HEK293T (cell line): ENCODE data around the gene CCDC185.

ENCODE experiments used
- CTCF ChIA-PET: fragments of 350-600 bp; formaldehyde crosslinking; extraction: SDS; loops from one replicate; lab custom pipeline; 2021; ENCODE audit warnings: antibody characterized with exemption, inconsistent platforms; lab: Yijun Ruan, JAX
- POLR2A ChIA-PET: fragments of 350-600 bp; formaldehyde crosslinking; extraction: SDS; loops from one replicate; lab custom pipeline; 2020; ENCODE audit warnings: antibody characterized with exemption, inconsistent platforms; lab: Yijun Ruan, JAX
- DNase-seq: peaks from one replicate; pipeline ENCODE4 v3.0.0; 2012; ENCODE audit warnings: mixed read lengths; ENCODE audit errors: extremely low spot score
- ARNT ChIP-seq: fragments of 450-650 bp; IDR thresholded peaks from 2 replicates; pipeline ENCODE4 v1.6.1; 2017; ENCODE audit warnings: mild to moderate bottlenecking
- BHLHE40 ChIP-seq: fragments of 450-650 bp; IDR thresholded peaks from 2 replicates; pipeline ENCODE4 v1.6.1; 2016; ENCODE audit warnings: mild to moderate bottlenecking, moderate library complexity, borderline replicate concordance
- CTBP1 ChIP-seq: fragments of 450-650 bp; IDR thresholded peaks from 2 replicates; pipeline ENCODE4 v1.6.1; 2016; ENCODE audit warnings: borderline replicate concordance
- ELF4 ChIP-seq: fragments of 450-650 bp; IDR thresholded peaks from 2 replicates; pipeline ENCODE4 v1.6.1; 2017; ENCODE audit warnings: antibody characterized with exemption
- FOXA1 ChIP-seq: fragments of 450-650 bp; IDR thresholded peaks from 2 replicates; pipeline ENCODE4 v1.6.1; 2016; ENCODE audit warnings: mild to moderate bottlenecking
- FOXK2 ChIP-seq: fragments of 450-650 bp; IDR thresholded peaks from 2 replicates; pipeline ENCODE4 v1.6.1; 2016; ENCODE audit warnings: mild to moderate bottlenecking
- FOXM1 ChIP-seq: fragments of 450-650 bp; IDR thresholded peaks from 2 replicates; pipeline ENCODE4 v1.6.1; 2017; ENCODE audit warnings: mild to moderate bottlenecking, borderline replicate concordance
- HDGF ChIP-seq: fragments of 450-650 bp; IDR thresholded peaks from 2 replicates; pipeline ENCODE4 v1.6.1; 2017; ENCODE audit warnings: antibody characterized with exemption, borderline replicate concordance
- L3MBTL2 ChIP-seq: fragments of 450-650 bp; conservative IDR thresholded peaks from 2 replicates; pipeline ENCODE4 v1.6.1; 2016; ENCODE audit warnings: mild to moderate bottlenecking
- LEF1 ChIP-seq: fragments of 450-650 bp; IDR thresholded peaks from 2 replicates; pipeline ENCODE4 v1.6.1; 2017; ENCODE audit warnings: mild to moderate bottlenecking, borderline replicate concordance
- NFRKB ChIP-seq: fragments of 450-650 bp; IDR thresholded peaks from 2 replicates; pipeline ENCODE4 v1.6.1; 2016; ENCODE audit warnings: mild to moderate bottlenecking, moderate library complexity
- SP1 ChIP-seq: fragments of 450-650 bp; IDR thresholded peaks from 2 replicates; pipeline ENCODE4 v1.6.1; 2017
- SUZ12 ChIP-seq: fragments of 450-650 bp; IDR thresholded peaks from 2 replicates; pipeline ENCODE4 v1.6.1; 2016; ENCODE audit warnings: mild to moderate bottlenecking
- TARDBP ChIP-seq: fragments of 450-650 bp; IDR thresholded peaks from 2 replicates; pipeline ENCODE4 v1.6.1; 2016
- ZNF384 ChIP-seq: fragments of 450-650 bp; IDR thresholded peaks from 2 replicates; pipeline ENCODE4 v1.6.1; 2016
- TF ChIP-seq, protein P1 (sequence below): fragments of 450-650 bp; IDR thresholded peaks from 2 replicates; pipeline ENCODE4 v1.6.1; 2016

CCDC185 gene

DNA sequence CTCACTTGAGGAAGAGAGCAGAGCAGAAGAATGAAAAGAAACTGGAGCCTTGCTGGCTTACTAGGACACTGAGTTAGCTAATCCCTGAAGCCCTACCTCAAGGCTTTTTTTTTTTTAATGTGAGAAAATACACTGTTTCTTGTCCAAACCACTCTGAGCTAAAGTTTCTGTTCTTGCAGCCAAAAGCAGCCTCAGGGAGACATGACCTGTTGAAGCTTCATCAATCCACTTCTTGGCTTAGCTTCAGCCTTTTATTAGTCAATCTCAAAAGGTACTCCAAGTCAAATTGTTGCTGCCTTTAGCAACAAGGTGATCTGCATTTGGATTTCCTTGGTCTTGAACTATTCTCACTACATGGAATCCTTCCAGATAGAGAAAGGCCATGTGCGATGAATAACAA is 33.7 kb downstream of the CCDC185 start:
- DNase-seq = no peak
- TF ChIP-seq L3MBTL2 (no peak), FOXK2 (no peak), FOXM1 (no peak), NFRKB (no peak), BHLHE40 (no peak), SUZ12 (no peak), ARNT (no peak), ELF4 (no peak)
- CTCF ChIA-PET = no interaction called here
- POLR2A ChIA-PET = no interaction called here

DNA sequence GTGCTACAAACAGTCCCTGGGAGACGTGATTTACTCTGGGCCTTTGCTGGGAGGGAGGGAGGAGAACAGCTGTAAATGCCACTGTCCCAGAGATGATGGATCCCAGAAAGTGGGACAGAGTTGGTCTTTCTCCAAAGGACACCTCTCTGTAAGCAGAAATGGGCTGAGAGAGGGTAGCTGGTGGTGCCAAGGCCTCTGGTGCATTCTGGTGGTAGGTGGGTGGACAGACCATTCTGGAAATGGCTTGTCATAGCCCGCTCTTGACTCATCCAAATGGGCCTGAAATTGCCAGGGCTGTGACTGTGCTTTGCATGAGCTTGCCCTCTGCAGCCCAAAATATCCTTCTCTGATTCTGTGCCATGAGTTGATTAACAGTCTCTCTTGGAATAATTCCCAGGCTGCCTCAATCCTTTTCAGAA is 36.1 kb downstream of the CCDC185 start:
- ChIA-PET POLR2A (no interaction called here), CTCF (no interaction called here)
- no peak for DNase-seq
- TF ChIP-seq LEF1 (no peak), CTBP1 (no peak), FOXA1 (no peak), ZNF384 (no peak), ARNT (no peak), SP1 (no peak), ELF4 (no peak), L3MBTL2 (no peak), FOXM1 (no peak), BHLHE40 (no peak)
- TF ChIP-seq, protein P1, sequence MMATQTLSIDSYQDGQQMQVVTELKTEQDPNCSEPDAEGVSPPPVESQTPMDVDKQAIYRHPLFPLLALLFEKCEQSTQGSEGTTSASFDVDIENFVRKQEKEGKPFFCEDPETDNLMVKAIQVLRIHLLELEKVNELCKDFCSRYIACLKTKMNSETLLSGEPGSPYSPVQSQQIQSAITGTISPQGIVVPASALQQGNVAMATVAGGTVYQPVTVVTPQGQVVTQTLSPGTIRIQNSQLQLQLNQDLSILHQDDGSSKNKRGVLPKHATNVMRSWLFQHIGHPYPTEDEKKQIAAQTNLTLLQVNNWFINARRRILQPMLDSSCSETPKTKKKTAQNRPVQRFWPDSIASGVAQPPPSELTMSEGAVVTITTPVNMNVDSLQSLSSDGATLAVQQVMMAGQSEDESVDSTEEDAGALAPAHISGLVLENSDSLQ = no peak

DNA sequence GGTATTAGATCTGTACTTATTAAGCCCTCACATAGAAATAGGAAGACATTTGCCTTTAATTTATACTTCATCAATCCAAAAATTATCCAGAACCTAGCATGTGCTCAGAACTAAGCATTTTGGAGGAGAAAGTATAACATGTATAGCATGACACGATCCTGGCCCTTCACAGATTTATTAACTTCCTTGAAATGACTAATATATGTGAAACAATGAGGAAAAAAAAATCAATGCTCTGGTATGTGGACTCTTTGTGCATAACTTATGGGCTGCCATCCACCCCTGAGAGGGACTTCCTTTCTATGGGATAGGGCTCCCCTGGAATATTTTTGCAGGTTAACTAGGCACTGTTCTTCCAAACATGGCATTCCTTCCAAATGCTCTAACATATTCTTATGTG is 36.6 kb downstream of the CCDC185 start:
- POLR2A ChIA-PET = no interaction called here
- CTCF ChIA-PET = no interaction called here
- TF ChIP-seq ZNF384 (no peak), HDGF (no peak), BHLHE40 (no peak), SUZ12 (no peak), FOXK2 (no peak), SP1 (no peak), TARDBP (no peak)
- TF ChIP-seq, protein P1 = no peak
- no peak for DNase-seq

DNA sequence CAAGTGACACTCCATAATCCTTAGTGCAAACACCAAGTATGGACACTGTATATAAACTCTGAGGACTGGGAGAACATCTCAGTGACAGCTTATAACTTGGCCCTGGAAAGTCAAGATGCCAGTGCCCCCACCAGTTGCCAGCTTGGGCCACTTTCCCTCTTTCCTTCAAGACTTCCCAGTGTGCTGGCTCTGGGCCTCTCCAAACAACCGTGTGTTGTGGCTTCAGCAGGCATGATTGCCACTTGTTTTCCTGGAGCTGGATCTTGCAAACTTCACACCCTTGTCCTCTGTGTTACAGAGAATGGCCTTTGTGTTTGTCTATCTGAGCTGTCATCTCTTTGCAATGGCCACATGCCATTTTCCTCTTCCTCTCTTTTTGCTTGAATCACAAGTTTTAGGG is 37.0 kb downstream of the CCDC185 start:
- ChIA-PET CTCF (no interaction called here), POLR2A (no interaction called here)
- no peak for DNase-seq
- no peak for TF ChIP-seq ARNT
- TF ChIP-seq SUZ12 = no peak
- no peak for TF ChIP-seq ZNF384
- TF ChIP-seq FOXK2 = no peak
- no peak for TF ChIP-seq SP1
- TF ChIP-seq HDGF = no peak
- TF ChIP-seq TARDBP = no peak
- no peak for TF ChIP-seq CTBP1

DNA sequence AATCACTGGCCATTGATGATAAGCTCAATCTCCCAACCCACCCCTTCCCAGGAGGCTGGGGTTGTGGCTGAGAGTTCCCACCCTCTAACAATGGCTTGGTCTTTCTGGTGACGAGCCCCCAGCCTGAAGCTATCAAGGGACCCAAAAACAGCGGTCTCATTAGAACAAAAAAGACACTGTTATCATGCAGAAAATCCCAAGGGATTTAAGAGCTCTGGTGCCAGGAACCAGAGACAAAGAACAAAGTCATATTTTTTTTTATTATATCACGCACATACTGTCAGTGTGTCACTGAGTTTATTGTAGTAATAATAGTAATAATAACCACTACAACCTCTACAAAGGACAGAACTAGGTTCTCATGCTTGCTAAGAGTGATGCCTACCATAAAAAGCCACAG is 43.9 kb downstream of the CCDC185 start:
- ChIA-PET POLR2A (no interaction called here), CTCF (no interaction called here)
- TF ChIP-seq FOXM1 = no peak
- no peak for TF ChIP-seq SP1
- TF ChIP-seq NFRKB = no peak
- TF ChIP-seq, protein P1 = no peak
- TF ChIP-seq ELF4 = no peak
- TF ChIP-seq BHLHE40 = no peak
- no peak for TF ChIP-seq TARDBP
- TF ChIP-seq LEF1 = no peak
- no peak for TF ChIP-seq FOXK2
- TF ChIP-seq L3MBTL2 = no peak
- TF ChIP-seq CTBP1 = no peak
- no peak for TF ChIP-seq FOXA1
- TF ChIP-seq ARNT = no peak
- no peak for TF ChIP-seq HDGF
- no peak for TF ChIP-seq SUZ12
- DNase-seq = no peak

DNA sequence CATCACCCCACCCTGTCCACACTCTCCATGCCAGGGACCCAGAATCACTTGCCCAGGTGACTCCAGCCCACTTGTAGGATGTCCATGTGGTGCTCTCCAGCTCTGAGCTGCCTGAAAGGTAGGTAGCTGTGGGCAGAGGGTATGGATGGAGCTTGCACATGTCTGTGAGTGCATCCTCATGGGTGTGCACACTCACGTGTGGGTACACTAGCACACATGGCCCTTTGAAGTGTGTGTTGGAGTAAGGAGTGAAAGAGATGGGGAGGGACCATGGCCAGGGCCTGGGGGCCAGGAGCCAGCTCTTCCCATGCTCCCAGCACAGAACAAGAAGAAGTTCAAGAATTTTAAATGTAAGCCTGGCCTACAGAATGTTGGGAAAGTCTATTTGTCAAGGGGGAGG is 50.2 kb downstream of the CCDC185 start:
- ChIA-PET CTCF (no interaction called here), POLR2A (no interaction called here)
- DNase-seq = no peak
- TF ChIP-seq, protein P1 = no peak
- no peak for TF ChIP-seq ELF4
- TF ChIP-seq FOXK2 = no peak
- TF ChIP-seq ARNT = no peak
- no peak for TF ChIP-seq NFRKB
- no peak for TF ChIP-seq FOXA1

DNA sequence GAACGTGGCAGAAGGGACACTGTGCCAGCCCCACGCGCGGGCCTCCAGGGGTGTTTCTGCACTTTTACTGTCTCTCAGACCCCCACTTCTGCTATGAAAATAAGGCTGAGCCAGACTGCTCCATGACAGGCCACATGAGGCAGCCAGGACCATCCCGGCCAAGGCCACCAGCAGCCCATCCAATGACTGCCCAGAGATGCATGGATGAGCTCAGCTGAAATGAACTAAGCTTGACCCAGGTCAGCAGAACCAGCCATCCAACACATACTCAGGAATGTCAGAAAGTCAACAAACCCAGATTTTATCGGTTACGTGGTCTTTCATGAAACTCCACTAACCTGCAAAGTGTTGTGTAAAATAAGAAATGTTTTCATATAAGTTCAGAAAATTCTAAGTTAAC is 51.2 kb downstream of the CCDC185 start:
- CTCF ChIA-PET = no interaction called here
- no peak for TF ChIP-seq CTBP1
- no peak for TF ChIP-seq SP1
- no peak for TF ChIP-seq TARDBP
- TF ChIP-seq FOXK2 = no peak
- no peak for TF ChIP-seq SUZ12
- TF ChIP-seq ELF4 = no peak
- no peak for TF ChIP-seq FOXM1
- TF ChIP-seq ZNF384 = no peak
- DNase-seq = no peak
- POLR2A ChIA-PET = no interaction called here
